Neural cell (in vitro differentiated cells): ENCODE measurements around the gene EOGT. TPM values are rescaled to one million over a fixed set of nuclear protein-coding genes. Genes with fewer than 3 reads are reported as not detected.

Experiments used
- H2AFZ ChIP-seq: fragments of 200-600, 300-800 bp; sonication (generic), shearing (Covaris generic); 2 replicates; pipeline ENCODE4 v1.6.0; 2014; ENCODE audit warnings: low read depth, mild to moderate bottlenecking, antibody characterized with exemption, low read length, moderate library complexity
- H3F3A ChIP-seq: fragments of 200-600 bp; shearing (Covaris generic); 2 replicates; pipeline ENCODE4 v1.6.1; 2016; ENCODE audit warnings: mild to moderate bottlenecking, moderate library complexity, mixed read lengths, antibody characterized with exemption, low read length; ENCODE audit not compliant: insufficient read depth, poor library complexity, severe bottlenecking
- H3K27ac ChIP-seq: fragments of 200-600, 300-800 bp; sonication (generic), shearing (Covaris generic); 2 replicates; pipeline ENCODE4 v1.5.1; 2014; ENCODE audit warnings: mild to moderate bottlenecking, low read length, moderate library complexity
- H3K27me3 ChIP-seq: fragments of 300-800, 200-600 bp; sonication (generic), shearing (Covaris generic); 2 replicates; pipeline ENCODE4 v1.6.0; 2014; ENCODE audit warnings: mild to moderate bottlenecking, low read depth, low read length, moderate library complexity; ENCODE audit not compliant: insufficient read depth
- H3K36me3 ChIP-seq: fragments of 300-800, 200-600 bp; sonication (generic), shearing (Covaris generic); 2 replicates; pipeline ENCODE4 v1.5.1; 2014; ENCODE audit warnings: mild to moderate bottlenecking, antibody characterized with exemption, low read length, moderate library complexity; ENCODE audit not compliant: insufficient read depth
- H3K4me2 ChIP-seq: fragments of 300-800, 200-600 bp; sonication (generic), shearing (Covaris generic); 2 replicates; pipeline ENCODE4 v1.6.0; 2014; ENCODE audit warnings: mild to moderate bottlenecking, low read length
- H3K4me3 ChIP-seq: fragments of 300-800, 200-600 bp; sonication (generic), shearing (Covaris generic); 2 replicates; pipeline ENCODE4 v1.5.1; 2014; ENCODE audit warnings: mild to moderate bottlenecking, low read length, moderate library complexity
- H3K79me2 ChIP-seq: fragments of 200-600 bp; shearing (Covaris generic); replicated peaks from 2 replicates; pipeline ENCODE4 v1.6.0; 2014; ENCODE audit warnings: mild to moderate bottlenecking, low read length, moderate library complexity; ENCODE audit not compliant: insufficient read depth
- H3K9ac ChIP-seq: fragments of 300-800, 200-600 bp; sonication (generic), shearing (Covaris generic); 2 replicates; pipeline ENCODE4 v1.6.1; 2016; ENCODE audit warnings: mild to moderate bottlenecking, low read length, mixed read lengths
- H3K9me2 ChIP-seq: fragments of 200-600 bp; shearing (Covaris generic); 2 replicates; pipeline ENCODE4 v1.6.1; 2016; ENCODE audit warnings: mild to moderate bottlenecking, low read length, mixed read lengths; ENCODE audit not compliant: insufficient read depth
- H3K9me3 ChIP-seq: fragments of 200-600, 300-800 bp; sonication (generic), shearing (Covaris generic); 2 replicates; pipeline ENCODE4 v1.6.1; 2016; ENCODE audit warnings: mild to moderate bottlenecking, mixed run types, low read length, moderate library complexity, mixed read lengths
- H4K20me1 ChIP-seq: fragments of 200-600 bp; shearing (Covaris generic); 2 replicates; pipeline ENCODE4 v1.6.1; 2016; ENCODE audit warnings: mild to moderate bottlenecking, mixed run types; ENCODE audit not compliant: insufficient read depth
- EP300 ChIP-seq: fragments of 450-650 bp; conservative IDR thresholded peaks from 2 replicates; pipeline ENCODE4 v1.6.1; 2014; ENCODE audit warnings: antibody characterized with exemption, mild to moderate bottlenecking, moderate library complexity; ENCODE audit not compliant: poor library complexity, severe bottlenecking
- EZH2 ChIP-seq: fragments of 200-600, 300-800 bp; shearing (Covaris generic), sonication (generic); IDR thresholded peaks from 2 replicates; pipeline ENCODE4 v1.6.1; 2014; ENCODE audit warnings: antibody characterized with exemption, low read length, borderline replicate concordance, mild to moderate bottlenecking; ENCODE audit not compliant: insufficient read depth, poor library complexity, severe bottlenecking
- MXI1 ChIP-seq: fragments of 450-650 bp; conservative IDR thresholded peaks from 2 replicates; pipeline ENCODE4 v1.6.1; 2014; ENCODE audit warnings: antibody characterized with exemption, mild to moderate bottlenecking; ENCODE audit not compliant: poor library complexity, severe bottlenecking
- POLR2AphosphoS5 ChIP-seq: IDR thresholded peaks from 2 replicates; pipeline ENCODE4 v1.6.1; 2012
- RAD21 ChIP-seq: fragments of 450-650 bp; conservative IDR thresholded peaks from 2 replicates; pipeline ENCODE4 v1.6.1; 2014; ENCODE audit warnings: antibody characterized with exemption, mild to moderate bottlenecking, moderate library complexity
- REST ChIP-seq: IDR thresholded peaks from 2 replicates; pipeline ENCODE4 v1.6.1; 2012; ENCODE audit warnings: borderline replicate concordance
- SMC3 ChIP-seq: fragments of 450-650 bp; conservative IDR thresholded peaks from 2 replicates; pipeline ENCODE4 v1.6.1; 2014; ENCODE audit warnings: antibody characterized with exemption, mild to moderate bottlenecking, moderate library complexity; ENCODE audit not compliant: poor library complexity
- TAF1 ChIP-seq: IDR thresholded peaks from 2 replicates; pipeline ENCODE4 v1.6.1; 2012; ENCODE audit warnings: low read depth
- polyA plus RNA-seq: library from polyadenylated mRNA; depleted of rRNA; stranded (reverse); fragments of >200 nt; gene quantifications from 2 replicates; pipeline ENCODE4 v1.2.3, GENCODE V29; 2014
- TF ChIP-seq, protein P1 (sequence below): fragments of 450-650 bp; IDR thresholded peaks from 2 replicates; pipeline ENCODE4 v1.5.1; 2014; ENCODE audit warnings: antibody characterized with exemption, mild to moderate bottlenecking, moderate library complexity; ENCODE audit not compliant: poor library complexity, severe bottlenecking

The EOGT gene
- polyA plus RNA-seq, 1 donor from 2014 or later: 3.2 TPM

DNA sequence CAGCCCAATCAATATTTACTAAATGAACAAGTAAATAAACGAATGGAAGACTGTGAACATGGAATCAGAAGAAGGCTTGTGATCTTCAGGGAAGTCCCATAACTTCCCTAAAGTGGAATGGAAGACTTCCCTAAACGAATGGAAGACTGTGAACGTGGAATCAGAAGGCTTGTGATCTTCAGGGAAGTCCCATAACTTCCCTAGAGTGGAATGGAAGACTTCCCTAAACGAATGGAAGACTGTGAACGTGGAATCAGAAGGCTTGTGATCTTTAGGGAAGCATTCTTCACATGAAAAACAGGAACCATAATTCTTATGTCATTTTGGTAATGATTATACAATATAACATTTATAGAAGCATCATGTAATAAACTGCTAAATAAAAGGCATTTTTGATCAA lies 38.8 kb downstream of the EOGT start:
- H3K27ac ChIP-seq: no peak overlapping the region
- no peak overlapping the region for H3K4me3 ChIP-seq
- no peaks in the 10 kb centered on the region for H4K20me1 ChIP-seq
- H3K79me2 ChIP-seq: no peaks in the 10 kb centered on the region
- H2AFZ ChIP-seq: no peak overlapping the region
- no peaks in the 10 kb centered on the region for H3K9me3 ChIP-seq
- H3K4me2 ChIP-seq: no peak overlapping the region
- TF ChIP-seq SMC3: no peak
- TF ChIP-seq, protein P1, sequence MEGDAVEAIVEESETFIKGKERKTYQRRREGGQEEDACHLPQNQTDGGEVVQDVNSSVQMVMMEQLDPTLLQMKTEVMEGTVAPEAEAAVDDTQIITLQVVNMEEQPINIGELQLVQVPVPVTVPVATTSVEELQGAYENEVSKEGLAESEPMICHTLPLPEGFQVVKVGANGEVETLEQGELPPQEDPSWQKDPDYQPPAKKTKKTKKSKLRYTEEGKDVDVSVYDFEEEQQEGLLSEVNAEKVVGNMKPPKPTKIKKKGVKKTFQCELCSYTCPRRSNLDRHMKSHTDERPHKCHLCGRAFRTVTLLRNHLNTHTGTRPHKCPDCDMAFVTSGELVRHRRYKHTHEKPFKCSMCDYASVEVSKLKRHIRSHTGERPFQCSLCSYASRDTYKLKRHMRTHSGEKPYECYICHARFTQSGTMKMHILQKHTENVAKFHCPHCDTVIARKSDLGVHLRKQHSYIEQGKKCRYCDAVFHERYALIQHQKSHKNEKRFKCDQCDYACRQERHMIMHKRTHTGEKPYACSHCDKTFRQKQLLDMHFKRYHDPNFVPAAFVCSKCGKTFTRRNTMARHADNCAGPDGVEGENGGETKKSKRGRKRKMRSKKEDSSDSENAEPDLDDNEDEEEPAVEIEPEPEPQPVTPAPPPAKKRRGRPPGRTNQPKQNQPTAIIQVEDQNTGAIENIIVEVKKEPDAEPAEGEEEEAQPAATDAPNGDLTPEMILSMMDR: no peak
- TF ChIP-seq TAF1: no peak
- no peak for TF ChIP-seq MXI1
- no peak for TF ChIP-seq EZH2
- TF ChIP-seq REST: no peak
- no peak for TF ChIP-seq POLR2AphosphoS5
- TF ChIP-seq EP300: no peak
- TF ChIP-seq RAD21: no peak
- no peaks in the 10 kb centered on the region for H3K27me3 ChIP-seq
- H3F3A ChIP-seq: no peaks in the 10 kb centered on the region
- no peaks in the 10 kb centered on the region for H3K9me2 ChIP-seq
- no peak overlapping the region for H3K9ac ChIP-seq
- no peaks in the 10 kb centered on the region for H3K36me3 ChIP-seq

- Histone ChIP-seq H3K4me3 (no peak overlapping the region), H3K27ac (no peak overlapping the region), H3K9ac (no peak overlapping the region)
Measured at GRCh38 chr3:68973639-68974038, 39.8 kb downstream of the EOGT start.

More at GRCh38 chr3:68973639-68974038, 39.8 kb downstream of the EOGT start:
- H2AFZ ChIP-seq: no peak overlapping the region
- no peaks in the 10 kb centered on the region for H3K36me3 ChIP-seq
- TF ChIP-seq EP300 (no peak), TAF1 (no peak), MXI1 (no peak), POLR2AphosphoS5 (no peak), EZH2 (no peak), REST (no peak), RAD21 (no peak), SMC3 (no peak)
- TF ChIP-seq, protein P1: no peak
- H3K9me3 ChIP-seq: no peaks in the 10 kb centered on the region
- H3F3A ChIP-seq: no peaks in the 10 kb centered on the region
- H3K27me3 ChIP-seq: no peaks in the 10 kb centered on the region
- no peaks in the 10 kb centered on the region for H3K9me2 ChIP-seq
- no peaks in the 10 kb centered on the region for H3K79me2 ChIP-seq
- no peaks in the 10 kb centered on the region for H4K20me1 ChIP-seq
- H3K4me2 ChIP-seq: no peak overlapping the region
